ENCODE data around the gene SMIM41.

Gene SMIM41

GRCh38 chr12:52146089-52146821, 66.8 kb downstream of the SMIM41 start:
- H3K27me3 ChIP-seq (ENCODE audit: control insufficient read depth, low read length), result no peaks in the 10 kb centered on the region
- no peaks in the 10 kb centered on the region for H3K36me3 ChIP-seq (ENCODE audit: control insufficient read depth, low read length)
- H3K4me3 ChIP-seq (ENCODE audit: low read length), result no peak overlapping the region
- no peaks in the 10 kb centered on the region for H3K9me3 ChIP-seq (ENCODE audit: control insufficient read depth, insufficient read depth, low read length)
- TF ChIP-seq, protein P1, sequence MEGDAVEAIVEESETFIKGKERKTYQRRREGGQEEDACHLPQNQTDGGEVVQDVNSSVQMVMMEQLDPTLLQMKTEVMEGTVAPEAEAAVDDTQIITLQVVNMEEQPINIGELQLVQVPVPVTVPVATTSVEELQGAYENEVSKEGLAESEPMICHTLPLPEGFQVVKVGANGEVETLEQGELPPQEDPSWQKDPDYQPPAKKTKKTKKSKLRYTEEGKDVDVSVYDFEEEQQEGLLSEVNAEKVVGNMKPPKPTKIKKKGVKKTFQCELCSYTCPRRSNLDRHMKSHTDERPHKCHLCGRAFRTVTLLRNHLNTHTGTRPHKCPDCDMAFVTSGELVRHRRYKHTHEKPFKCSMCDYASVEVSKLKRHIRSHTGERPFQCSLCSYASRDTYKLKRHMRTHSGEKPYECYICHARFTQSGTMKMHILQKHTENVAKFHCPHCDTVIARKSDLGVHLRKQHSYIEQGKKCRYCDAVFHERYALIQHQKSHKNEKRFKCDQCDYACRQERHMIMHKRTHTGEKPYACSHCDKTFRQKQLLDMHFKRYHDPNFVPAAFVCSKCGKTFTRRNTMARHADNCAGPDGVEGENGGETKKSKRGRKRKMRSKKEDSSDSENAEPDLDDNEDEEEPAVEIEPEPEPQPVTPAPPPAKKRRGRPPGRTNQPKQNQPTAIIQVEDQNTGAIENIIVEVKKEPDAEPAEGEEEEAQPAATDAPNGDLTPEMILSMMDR (IDR thresholded peaks at IDR 0.05; ENCODE audit: low read depth, low read length, poor library complexity, severe bottlenecking), result no peak
- TF ChIP-seq EZH2phosphoT487 (IDR thresholded peaks at IDR 0.05; ENCODE audit: borderline replicate concordance, low read length), result no peak
- H3K9me2 ChIP-seq (replicated peaks; ENCODE audit: control insufficient read depth, low read length), result no peaks in the 10 kb centered on the region
- H3K79me2 ChIP-seq (ENCODE audit: control insufficient read depth, low read length), result no peaks in the 10 kb centered on the region; the same call in 1 of the 2 replicates
- no peaks in the 10 kb centered on the region for H3F3A ChIP-seq (ENCODE audit: control insufficient read depth, insufficient read depth)
- no peak overlapping the region for H3K4me2 ChIP-seq (ENCODE audit: low read length)
- no peaks in the 10 kb centered on the region for H4K20me1 ChIP-seq (ENCODE audit: control insufficient read depth, insufficient read depth, low read depth, low read length)
- no peak overlapping the region for H3K27ac ChIP-seq (ENCODE audit: low read depth, low read length)
- H3K4me1 ChIP-seq (ENCODE audit: control insufficient read depth, low read length), result no peaks in the 10 kb centered on the region

- Histone ChIP-seq H3K4me1 (ENCODE audit: control insufficient read depth, low read length) (no peaks in the 10 kb centered on the region), H3K27ac (ENCODE audit: low read depth, low read length) (no peak overlapping the region), H3F3A (ENCODE audit: control insufficient read depth, insufficient read depth) (no peaks in the 10 kb centered on the region), H3K27me3 (ENCODE audit: control insufficient read depth, low read length) (no peaks in the 10 kb centered on the region), H4K20me1 (ENCODE audit: control insufficient read depth, insufficient read depth, low read depth, low read length) (no peaks in the 10 kb centered on the region), H3K9me3 (ENCODE audit: control insufficient read depth, insufficient read depth, low read length) (no peaks in the 10 kb centered on the region), H3K79me2 (ENCODE audit: control insufficient read depth, low read length) (no peaks in the 10 kb centered on the region; the same call in 1 of the 2 replicates), H3K4me3 (ENCODE audit: low read length) (no peak overlapping the region), H3K4me2 (ENCODE audit: low read length) (no peak overlapping the region), H3K36me3 (ENCODE audit: control insufficient read depth, low read length) (no peaks in the 10 kb centered on the region), H3K9me2 (replicated peaks; ENCODE audit: control insufficient read depth, low read length) (no peaks in the 10 kb centered on the region)
- TF ChIP-seq, protein P1 (IDR thresholded peaks at IDR 0.05; ENCODE audit: low read depth, low read length, poor library complexity, severe bottlenecking), result no peak
- TF ChIP-seq EZH2phosphoT487 (IDR thresholded peaks at IDR 0.05; ENCODE audit: borderline replicate concordance, low read length), result no peak
Observed at GRCh38 chr12:52146822-52147366, 67.4 kb downstream of the SMIM41 start.

DNA sequence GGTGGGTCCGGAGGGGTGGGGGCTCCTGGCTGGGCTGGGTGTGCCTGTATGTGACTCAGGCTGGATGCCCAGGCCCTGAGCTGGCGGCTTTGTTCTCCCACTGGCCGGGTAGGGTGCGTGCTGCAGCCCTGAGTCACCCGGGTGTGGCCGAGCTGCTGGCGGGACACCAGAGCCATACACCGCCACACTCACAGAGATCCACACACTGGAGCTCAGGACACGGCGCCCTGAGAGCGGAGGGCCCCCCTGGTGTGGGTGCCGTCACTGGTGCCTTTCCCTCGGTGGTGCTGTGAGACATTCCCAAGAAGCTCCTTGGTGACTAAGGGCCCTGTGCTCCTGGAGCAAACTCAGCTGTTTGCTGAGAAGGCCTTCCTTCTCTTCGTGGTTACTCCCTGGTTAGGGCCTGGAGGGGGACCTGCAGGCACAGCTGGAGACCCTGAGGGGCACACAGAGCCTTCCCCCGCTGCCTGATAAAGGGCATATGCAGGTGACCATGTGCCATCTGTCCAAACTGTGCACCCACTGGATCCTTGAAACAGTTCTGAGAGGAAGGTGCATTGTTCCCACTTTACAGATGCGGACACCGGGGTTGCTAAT, 68.0 kb downstream of the SMIM41 start:
- H3K27me3 ChIP-seq (ENCODE audit: control insufficient read depth, low read length), result no peaks in the 10 kb centered on the region
- no peaks in the 10 kb centered on the region for H3F3A ChIP-seq (ENCODE audit: control insufficient read depth, insufficient read depth)
- H3K9me3 ChIP-seq (ENCODE audit: control insufficient read depth, insufficient read depth, low read length), result no peaks in the 10 kb centered on the region
- no peaks in the 10 kb centered on the region for H4K20me1 ChIP-seq (ENCODE audit: control insufficient read depth, insufficient read depth, low read depth, low read length)
- no peak overlapping the region for H3K4me3 ChIP-seq (ENCODE audit: low read length)
- H3K27ac ChIP-seq (ENCODE audit: low read depth, low read length), result no peak overlapping the region
- H3K36me3 ChIP-seq (ENCODE audit: control insufficient read depth, low read length), result no peaks in the 10 kb centered on the region
- no peaks in the 10 kb centered on the region for H3K4me1 ChIP-seq (ENCODE audit: control insufficient read depth, low read length)
- no peaks in the 10 kb centered on the region for H3K9me2 ChIP-seq (replicated peaks; ENCODE audit: control insufficient read depth, low read length)
- no peak overlapping the region for H3K4me2 ChIP-seq (ENCODE audit: low read length)
- TF ChIP-seq, protein P1 (IDR thresholded peaks at IDR 0.05; ENCODE audit: low read depth, low read length, poor library complexity, severe bottlenecking), result no peak
- no peak for TF ChIP-seq EZH2phosphoT487 (IDR thresholded peaks at IDR 0.05; ENCODE audit: borderline replicate concordance, low read length)
- no peaks in the 10 kb centered on the region; the same call in 1 of the 2 replicates for H3K79me2 ChIP-seq (ENCODE audit: control insufficient read depth, low read length)

Data from DOHH2 (cell line).